ENCODE measurements around the gene EPHA5.

GRCh38 chr4:65367306-65367705 is 303.0 kb downstream of the EPHA5 start:
- TF ChIP-seq CTCF (IDR thresholded peaks at IDR 0.05 in 2 of 3, conservative IDR thresholded peaks at IDR 0.05 in 1 of 3; ENCODE audit: borderline replicate concordance in 1 of 3, insufficient read depth in 1 of 3, low read depth in 2 of 3, low read length in 2 of 3) (no peak), POLR2AphosphoS5 (IDR thresholded peaks at IDR 0.05; ENCODE audit: low read depth, low read length) (no peak), CEBPB (IDR thresholded peaks at IDR 0.05; ENCODE audit: low read depth) (no peak), POLR2A (IDR thresholded peaks at IDR 0.05; ENCODE audit: borderline replicate concordance, extremely low read depth, insufficient read depth, insufficient read length) (no peak), JUND (IDR thresholded peaks at IDR 0.05) (no peak), YY1 (IDR thresholded peaks at IDR 0.05; ENCODE audit: extremely low read depth, insufficient replicate concordance, low read depth, low read length) (no peak), EZH2 (IDR thresholded peaks at IDR 0.05) (no peak), REST (IDR thresholded peaks at IDR 0.05; ENCODE audit: low read depth) (no peak), SIN3A (IDR thresholded peaks at IDR 0.05; ENCODE audit: low read depth) (no peak), ATF3 (IDR thresholded peaks at IDR 0.05) (no peak), SP1 (IDR thresholded peaks at IDR 0.05; ENCODE audit: low read depth) (no peak), ZBTB33 (IDR thresholded peaks at IDR 0.05; ENCODE audit: extremely low read depth, insufficient replicate concordance, low read length) (no peak), ZFX (IDR thresholded peaks at IDR 0.05) (no peak), MAX (IDR thresholded peaks at IDR 0.05) (no peak)

Data from HCT116 (cell line).